Activated naive CD4-positive, alpha-beta T cell treated with anti-CD3 and anti-CD28 coated beads, Interleukin-2, amount 50 U/mL, for 24 hours (primary cell): Measurements from ENCODE around the gene AGPAT4.

Experiments
- H3K27ac Mint-ChIP-seq: one replicate; pipeline ENCODE4 v1.8.0; 2021; ENCODE audit warnings: mild to moderate bottlenecking, mixed read lengths
- H3K27me3 Mint-ChIP-seq: one replicate; pipeline ENCODE4 v1.8.0; 2021; ENCODE audit warnings: mixed read lengths
- H3K36me3 Mint-ChIP-seq: one replicate; pipeline ENCODE4 v1.8.0; 2021; ENCODE audit warnings: mixed read lengths
- H3K4me1 Mint-ChIP-seq: one replicate; pipeline ENCODE4 v1.8.0; 2021; ENCODE audit warnings: mixed read lengths
- H3K4me3 Mint-ChIP-seq: one replicate; pipeline ENCODE4 v1.8.0; 2021; ENCODE audit warnings: mild to moderate bottlenecking, mixed read lengths
- H3K9me3 Mint-ChIP-seq: one replicate; pipeline ENCODE4 v1.8.0; 2021; ENCODE audit warnings: mixed read lengths

Gene AGPAT4

GRCh38 chr6:161100072-161100471, 173.8 kb downstream of the AGPAT4 start:
- Mint-ChIP-seq H3K36me3 (peaks cover 20% of the 10 kb centered on the region), H3K27me3 (no peaks in the 10 kb centered on the region), H3K9me3 (no peaks in the 10 kb centered on the region), H3K4me3 (no peak overlapping the region), H3K27ac (no peak overlapping the region), H3K4me1 (no peaks in the 10 kb centered on the region)

- Mint-ChIP-seq H3K36me3 (peaks cover 14% of the 10 kb centered on the region), H3K27me3 (no peaks in the 10 kb centered on the region), H3K4me3 (no peak overlapping the region), H3K9me3 (no peaks in the 10 kb centered on the region), H3K4me1 (no peaks in the 10 kb centered on the region), H3K27ac (no peak overlapping the region)
Observed at GRCh38 chr6:161095916-161096315, 177.9 kb downstream of the AGPAT4 start.

GRCh38 chr6:161094955-161095354, 178.9 kb downstream of the AGPAT4 start:
- Mint-ChIP-seq H3K27ac (no peak overlapping the region), H3K4me1 (no peaks in the 10 kb centered on the region), H3K4me3 (no peak overlapping the region), H3K36me3 (peaks cover 19% of the 10 kb centered on the region), H3K9me3 (no peaks in the 10 kb centered on the region), H3K27me3 (no peaks in the 10 kb centered on the region)

GRCh38 chr6:161091972-161092701, 181.7 kb downstream of the AGPAT4 start:
- no peak overlapping the region for H3K27ac Mint-ChIP-seq
- no peaks in the 10 kb centered on the region for H3K4me1 Mint-ChIP-seq
- peaks cover 13% of the 10 kb centered on the region for H3K36me3 Mint-ChIP-seq
- H3K4me3 Mint-ChIP-seq = no peak overlapping the region
- no peaks in the 10 kb centered on the region for H3K9me3 Mint-ChIP-seq
- H3K27me3 Mint-ChIP-seq = no peaks in the 10 kb centered on the region

DNA sequence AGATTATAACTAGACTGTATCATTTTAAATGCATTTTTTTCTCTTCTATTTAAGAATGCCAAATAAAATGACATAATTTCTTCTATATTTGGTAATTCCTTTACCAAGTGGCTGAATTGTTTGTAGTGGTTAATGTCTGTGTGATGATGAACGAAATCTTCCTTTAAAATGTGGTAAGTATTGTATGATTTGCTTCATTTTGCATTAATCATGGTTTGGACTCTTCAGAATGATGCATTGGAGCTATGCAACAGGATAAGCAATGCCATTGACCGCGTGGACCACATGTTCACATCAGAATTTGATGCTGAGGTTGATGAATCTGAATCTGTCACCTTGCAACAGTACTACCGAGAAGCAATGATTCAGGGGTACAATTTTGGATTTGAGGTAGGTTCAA, 182.7 kb downstream of the AGPAT4 start:
- Mint-ChIP-seq H3K9me3 (no peaks in the 10 kb centered on the region), H3K36me3 (peaks cover 13% of the 10 kb centered on the region), H3K27ac (no peak overlapping the region)

DNA sequence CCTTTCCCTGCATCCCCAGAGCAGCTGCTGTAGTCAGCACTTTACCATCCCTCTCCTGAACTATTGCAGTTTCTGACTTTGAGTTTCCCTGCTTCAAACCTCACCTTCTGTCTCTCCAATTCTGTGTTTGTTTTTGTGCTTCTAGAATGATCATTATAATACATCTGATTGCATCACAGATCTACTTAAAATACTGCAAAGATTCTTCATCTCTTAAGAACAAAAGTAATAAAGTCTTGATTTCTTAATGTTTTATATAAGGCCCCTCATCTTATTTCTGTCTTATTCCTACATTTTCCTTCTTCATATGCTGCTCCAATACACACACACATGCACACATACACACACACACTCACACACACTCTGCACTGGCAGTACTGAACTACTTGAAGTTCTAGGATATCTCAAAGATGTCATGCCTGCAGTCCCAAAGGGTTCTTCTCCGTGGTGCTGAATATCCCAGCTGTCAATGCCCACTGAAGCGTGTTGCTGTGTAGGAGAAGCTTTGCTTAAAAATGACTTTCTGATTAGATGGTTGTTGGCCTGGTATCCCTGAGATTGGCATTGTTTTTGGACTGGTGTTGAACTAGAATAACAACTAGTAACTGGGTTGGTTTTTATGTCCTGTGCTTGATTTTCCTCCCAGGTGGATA, 185.1 kb downstream of the AGPAT4 start:
- no peak overlapping the region for H3K4me3 Mint-ChIP-seq
- H3K27me3 Mint-ChIP-seq = no peaks in the 10 kb centered on the region
- H3K9me3 Mint-ChIP-seq = no peaks in the 10 kb centered on the region
- no peaks in the 10 kb centered on the region for H3K4me1 Mint-ChIP-seq
- H3K27ac Mint-ChIP-seq = peak overlapping the region; percentile 4
- peaks cover 19% of the 10 kb centered on the region for H3K36me3 Mint-ChIP-seq

More for the DNA sequence above, 182.7 kb downstream of the AGPAT4 start:
- no peaks in the 10 kb centered on the region for H3K4me1 Mint-ChIP-seq
- H3K4me3 Mint-ChIP-seq = no peak overlapping the region
- H3K27me3 Mint-ChIP-seq = no peaks in the 10 kb centered on the region

DNA sequence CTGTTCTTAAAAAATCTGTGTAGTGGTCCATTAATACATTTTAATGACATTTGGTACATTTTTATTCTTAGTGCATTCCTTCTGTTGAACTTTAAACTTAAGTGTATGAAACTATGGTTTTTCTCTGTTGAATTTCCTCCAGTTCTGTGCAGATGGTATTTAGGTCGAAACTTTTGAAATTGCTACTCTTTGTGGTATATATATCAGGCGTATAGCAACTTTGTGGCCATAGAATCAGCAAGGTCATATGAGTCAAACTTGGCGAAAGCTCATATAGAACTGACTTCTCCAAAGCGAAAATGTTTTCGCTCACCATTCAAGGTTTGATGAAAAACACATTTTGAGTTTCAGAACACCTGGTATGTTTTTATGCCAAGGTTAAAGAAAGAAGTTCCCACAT, 188.6 kb downstream of the AGPAT4 start:
- no peaks in the 10 kb centered on the region for H3K27me3 Mint-ChIP-seq
- no peaks in the 10 kb centered on the region for H3K4me1 Mint-ChIP-seq
- no peaks in the 10 kb centered on the region for H3K9me3 Mint-ChIP-seq
- H3K36me3 Mint-ChIP-seq = peaks cover 13% of the 10 kb centered on the region
- no peak overlapping the region for H3K4me3 Mint-ChIP-seq
- H3K27ac Mint-ChIP-seq = no peak overlapping the region

- Mint-ChIP-seq H3K36me3 (peaks cover 9% of the 10 kb centered on the region), H3K27ac (no peak overlapping the region), H3K27me3 (no peaks in the 10 kb centered on the region), H3K4me3 (no peak overlapping the region), H3K4me1 (peaks cover 7% of the 10 kb centered on the region), H3K9me3 (no peaks in the 10 kb centered on the region)
Observed at GRCh38 chr6:161082215-161082614, 191.6 kb downstream of the AGPAT4 start.

DNA sequence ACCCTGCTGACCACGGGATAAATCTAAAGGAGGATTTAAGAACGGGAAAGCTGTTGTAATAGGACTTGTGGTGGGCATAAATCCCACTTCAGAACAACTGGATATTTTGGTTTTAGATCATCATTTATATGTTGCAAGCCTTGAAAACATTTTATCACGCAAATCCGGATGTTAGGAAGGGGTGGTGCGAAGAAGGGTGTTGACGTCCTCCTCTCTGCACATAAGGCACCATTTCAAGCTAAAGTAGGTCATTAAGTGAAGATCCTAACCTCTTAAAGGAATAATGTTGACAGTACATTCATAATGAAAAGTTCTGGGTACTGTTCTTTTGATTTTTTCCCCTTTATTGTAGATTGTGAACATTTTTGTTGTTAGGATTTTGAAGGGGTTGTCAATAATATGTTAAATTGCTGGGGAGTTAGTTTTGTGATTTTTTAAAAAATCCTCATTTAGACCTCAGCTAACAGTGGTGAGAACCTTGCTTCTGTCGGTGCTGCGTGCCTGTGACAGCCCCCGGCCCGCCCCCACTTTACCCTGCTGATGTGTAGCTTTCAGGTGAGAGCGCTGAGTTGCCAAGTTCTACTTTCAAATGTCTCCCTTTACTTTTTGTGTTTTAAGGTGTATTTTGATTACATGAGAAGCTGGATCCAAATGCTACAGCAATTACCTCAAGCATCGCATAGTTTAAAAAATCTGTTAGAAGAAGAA, 193.4 kb downstream of the AGPAT4 start:
- no peak overlapping the region for H3K4me3 Mint-ChIP-seq

More for the DNA sequence above, 193.4 kb downstream of the AGPAT4 start:
- H3K27me3 Mint-ChIP-seq = no peaks in the 10 kb centered on the region
- H3K36me3 Mint-ChIP-seq = peaks cover 9% of the 10 kb centered on the region
- no peak overlapping the region for H3K27ac Mint-ChIP-seq
- H3K4me1 Mint-ChIP-seq = peaks cover 7% of the 10 kb centered on the region
- H3K9me3 Mint-ChIP-seq = no peaks in the 10 kb centered on the region
